Skeletal muscle cell (primary cell): ENCODE data around the gene CDH13.

Experiments
- DNase-seq: peaks from one replicate; pipeline ENCODE4 v3.0.0-alpha.2; 2010; ENCODE audit warnings: low read depth
- H3K4me3 ChIP-seq: 2 replicates; pipeline ENCODE4 v1.5.1; 2011; ENCODE audit warnings: low read depth, mild to moderate bottlenecking, control low read depth, low read length, moderate library complexity

Gene CDH13

GRCh38 chr16:83666449-83666848 lies 1039.7 kb downstream of the CDH13 start:
- no peak for DNase-seq
- no peak overlapping the region for H3K4me3 ChIP-seq

- no peak for DNase-seq
- no peak overlapping the region for H3K4me3 ChIP-seq
These were observed 1042.7 kb downstream of the CDH13 start for GRCh38 chr16:83669456-83669855.

DNA sequence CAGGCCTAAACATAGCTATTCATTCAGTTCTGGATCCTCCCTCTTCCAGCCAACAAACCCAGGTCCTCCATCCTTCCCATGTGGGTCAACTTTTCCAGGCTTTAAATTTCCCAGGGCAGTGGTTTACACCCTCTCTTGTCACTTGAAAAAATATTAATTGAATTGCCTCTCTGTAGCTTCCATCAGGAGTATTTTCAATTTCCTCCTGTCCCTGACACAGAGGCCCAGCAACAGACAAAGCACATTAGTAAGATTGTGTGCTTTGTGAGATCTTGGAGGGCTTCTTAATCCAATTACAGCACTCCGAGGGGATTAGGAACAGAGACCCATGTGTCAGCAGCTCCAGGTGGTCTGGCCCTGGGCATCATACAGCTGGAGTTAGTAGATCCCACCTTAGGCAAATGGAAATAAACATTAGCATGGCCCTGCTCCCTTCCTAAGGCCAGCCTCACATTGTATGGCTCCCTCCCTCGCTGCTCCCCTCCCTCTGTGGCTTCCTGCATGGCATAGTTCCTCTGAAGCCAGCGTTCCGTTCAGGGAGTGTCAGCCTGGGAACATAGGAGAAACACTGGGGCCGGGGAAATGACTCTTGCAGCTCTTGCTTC lies 1048.3 kb downstream of the CDH13 start:
- no peak for DNase-seq
- H3K4me3 ChIP-seq: no peak overlapping the region

DNA sequence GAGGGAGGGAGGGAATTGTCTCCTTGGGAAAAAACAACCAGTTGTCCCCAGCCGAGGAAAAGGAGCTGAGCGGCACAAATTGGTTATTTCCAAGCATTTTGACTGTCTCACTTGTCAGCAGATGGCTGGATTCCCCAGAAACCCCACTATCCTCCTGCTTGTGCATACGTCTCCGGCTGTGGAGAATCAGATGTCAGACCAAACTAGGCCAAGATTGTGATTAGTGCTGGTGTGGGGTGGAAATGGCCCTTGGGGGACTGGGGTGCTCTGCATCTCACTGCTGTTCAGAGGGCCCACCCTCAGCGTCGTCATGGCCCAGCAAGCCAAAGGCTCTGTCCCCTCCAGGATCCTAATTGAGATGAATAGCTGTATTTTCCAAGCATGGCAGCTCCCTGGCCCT lies 1049.3 kb downstream of the CDH13 start:
- H3K4me3 ChIP-seq: no peak overlapping the region
- DNase-seq: no peak

- no peak overlapping the region for H3K4me3 ChIP-seq
- DNase-seq: no peak
These were observed 1054.2 kb downstream of the CDH13 start for GRCh38 chr16:83680980-83681379.

DNA sequence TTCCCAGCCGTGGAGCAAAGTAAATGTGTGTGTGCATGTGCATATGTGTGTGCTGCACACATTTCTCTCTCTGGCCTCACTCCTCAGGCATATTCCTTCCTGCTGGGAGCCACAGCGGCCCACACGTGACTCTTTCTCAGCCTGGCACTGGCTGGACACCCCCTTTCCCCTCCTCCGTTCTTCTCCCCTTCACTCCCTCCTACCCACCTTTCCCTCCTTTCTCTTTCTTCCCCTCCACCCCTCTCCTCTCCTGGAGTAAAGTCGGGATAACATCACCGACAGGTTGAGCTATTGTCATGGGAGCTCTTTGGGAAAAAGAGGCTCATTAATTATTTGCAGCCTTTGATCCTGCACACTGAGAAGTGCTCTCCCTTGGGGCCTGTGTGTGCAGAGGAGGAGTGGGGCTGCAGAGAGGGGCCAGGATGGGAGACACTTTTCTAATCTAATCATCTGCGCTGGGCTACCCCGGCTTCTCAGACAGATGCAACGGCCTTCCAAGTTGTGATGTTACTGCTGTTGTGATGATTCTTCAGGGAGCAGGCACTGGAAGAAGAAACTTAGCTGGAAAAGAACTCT lies 1054.7 kb downstream of the CDH13 start:
- H3K4me3 ChIP-seq: no peak overlapping the region
- no peak for DNase-seq

GRCh38 chr16:83682116-83682867 lies 1055.5 kb downstream of the CDH13 start:
- no peak overlapping the region for H3K4me3 ChIP-seq
- no peak for DNase-seq

GRCh38 chr16:83682868-83683235 lies 1056.1 kb downstream of the CDH13 start:
- no peak overlapping the region for H3K4me3 ChIP-seq
- no peak for DNase-seq

GRCh38 chr16:83685615-83686165 lies 1058.9 kb downstream of the CDH13 start:
- H3K4me3 ChIP-seq: no peak overlapping the region

DNA sequence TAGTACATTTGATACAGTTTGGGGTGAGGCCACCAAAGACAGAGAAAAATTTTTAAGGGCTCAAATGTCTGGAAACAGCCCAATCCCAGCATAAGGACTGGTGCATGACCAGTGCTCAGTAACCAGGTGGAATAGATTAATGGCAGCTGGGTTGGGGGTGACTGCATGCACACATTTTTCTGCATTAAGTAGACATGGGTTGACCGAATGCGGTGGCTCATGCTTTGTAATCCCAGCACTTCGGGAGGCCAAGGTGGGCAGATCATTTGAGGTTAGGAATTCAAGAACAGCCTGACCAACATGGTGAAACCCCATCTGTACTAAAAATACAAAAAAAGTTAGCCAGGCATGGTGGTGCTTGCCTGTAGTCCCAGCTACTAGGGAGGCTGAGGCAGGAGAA lies 1060.0 kb downstream of the CDH13 start:
- no peak for DNase-seq
- H3K4me3 ChIP-seq: no peak overlapping the region

More at GRCh38 chr16:83685615-83686165, 1058.9 kb downstream of the CDH13 start:
- DNase-seq: no peak

- H3K4me3 ChIP-seq: no peak overlapping the region
- peak; percentile 88 for DNase-seq
These were observed 1062.6 kb downstream of the CDH13 start for GRCh38 chr16:83689385-83689831.

GRCh38 chr16:83692224-83692623 lies 1065.5 kb downstream of the CDH13 start:
- H3K4me3 ChIP-seq: no peak overlapping the region
- no peak for DNase-seq

GRCh38 chr16:83698964-83699363 lies 1072.2 kb downstream of the CDH13 start:
- DNase-seq: no peak

DNA sequence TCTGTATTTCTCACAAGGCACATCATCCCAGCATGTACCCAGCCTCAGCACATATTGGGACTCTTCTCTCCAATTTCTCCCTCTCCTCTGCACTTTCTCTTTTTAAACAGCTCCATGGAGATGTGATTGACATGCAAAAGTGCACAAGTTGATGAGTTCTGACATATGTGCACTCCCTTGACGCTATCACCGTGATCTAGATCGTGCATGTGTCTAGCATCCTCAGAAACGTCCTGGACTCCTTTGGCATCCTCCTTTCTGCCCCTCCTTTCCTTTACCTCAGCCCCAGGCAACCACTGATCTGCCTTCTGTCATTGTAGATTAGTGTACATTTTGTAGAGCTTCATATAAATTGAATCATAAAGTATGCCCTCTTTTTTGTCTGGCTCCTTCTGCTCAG lies 1073.0 kb downstream of the CDH13 start:
- no peak for DNase-seq
- H3K4me3 ChIP-seq: no peak overlapping the region

More at GRCh38 chr16:83698964-83699363, 1072.2 kb downstream of the CDH13 start:
- no peak overlapping the region for H3K4me3 ChIP-seq

- no peak overlapping the region for H3K4me3 ChIP-seq
- no peak for DNase-seq
These were observed 1074.1 kb downstream of the CDH13 start for GRCh38 chr16:83700918-83701317.

DNA sequence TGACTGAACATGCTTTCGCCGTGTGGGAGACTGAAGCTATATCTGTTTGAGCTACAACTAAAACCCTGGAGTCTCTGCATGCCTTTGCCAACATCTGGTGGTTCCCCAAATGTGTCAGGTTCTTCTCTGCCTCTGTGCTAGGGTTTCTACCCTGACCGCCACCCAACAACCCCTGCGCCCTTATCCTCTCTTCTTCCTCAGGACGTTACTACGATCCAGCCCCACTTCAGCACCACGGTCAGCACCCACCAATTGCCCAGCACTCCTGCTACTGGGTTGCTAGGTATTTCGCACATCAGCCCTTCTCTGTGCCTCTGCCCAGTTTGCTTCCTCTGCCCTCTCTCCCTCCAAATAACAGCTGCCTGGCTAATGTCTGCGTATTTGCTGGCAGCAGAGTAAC lies 1074.7 kb downstream of the CDH13 start:
- no peak overlapping the region for H3K4me3 ChIP-seq
- DNase-seq: no peak

DNA sequence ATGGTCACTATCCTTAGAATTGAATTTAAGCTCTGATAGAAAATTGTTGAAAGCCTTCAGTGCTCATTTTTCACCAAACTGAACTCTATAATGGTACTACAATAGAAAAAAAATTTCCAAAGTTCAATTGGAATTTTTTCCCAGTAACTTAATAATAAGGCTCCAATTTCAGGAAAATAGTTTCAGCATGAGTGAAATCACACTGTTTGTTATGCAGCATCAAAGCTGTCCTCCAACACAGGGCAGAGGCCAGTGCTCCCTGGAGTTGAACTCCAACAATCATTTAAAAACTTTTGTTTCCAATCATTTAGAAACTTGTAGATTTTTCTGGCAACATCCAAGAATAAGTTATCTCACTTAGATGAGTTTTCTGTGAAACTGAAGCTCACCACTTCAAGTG lies 1077.9 kb downstream of the CDH13 start:
- no peak overlapping the region for H3K4me3 ChIP-seq
- DNase-seq: no peak

GRCh38 chr16:83705856-83706255 lies 1079.1 kb downstream of the CDH13 start:
- no peak overlapping the region for H3K4me3 ChIP-seq
- DNase-seq: no peak

- no peak for DNase-seq
- H3K4me3 ChIP-seq: no peak overlapping the region
These were observed 1079.6 kb downstream of the CDH13 start for GRCh38 chr16:83706394-83706793.

GRCh38 chr16:83711069-83711468 lies 1084.3 kb downstream of the CDH13 start:
- H3K4me3 ChIP-seq: no peak overlapping the region
- DNase-seq: no peak

- H3K4me3 ChIP-seq: no peak overlapping the region
- no peak for DNase-seq
These were observed 1086.8 kb downstream of the CDH13 start for GRCh38 chr16:83713597-83713996.
